ENCODE data around the gene TP53I11.

The TP53I11 gene

GRCh38 chr11:44950031-44950624 is 555 bp downstream of the TP53I11 start:
- H3K27ac ChIP-seq (ENCODE audit: low read depth, low read length), result no peak overlapping the region
- peak overlapping the region; percentile 12 for H3K4ac ChIP-seq (ENCODE audit: low read depth, low read length)
- no peak overlapping the region for H2AK5ac ChIP-seq (ENCODE audit: low read length)
- no peaks in the 10 kb centered on the region for H3K27me3 ChIP-seq (ENCODE audit: insufficient read depth, low read length)
- WGBS (ENCODE audit: extremely low coverage, insufficient coverage, insufficient read length), result no CpG with 5 or more reads among the region's 63 CpGs
- no peaks in the 10 kb centered on the region for H3K36me3 ChIP-seq (ENCODE audit: control insufficient read depth in 1 of 2, insufficient read depth in 2 of 2, low read length in 2 of 2)
- peak overlapping the region; percentile 26 for H2BK120ac ChIP-seq (ENCODE audit: insufficient read depth, low read length, poor library complexity)
- H3K79me1 ChIP-seq (ENCODE audit: low read length), result peaks cover 8% of the 10 kb centered on the region
- peak in 1 of 2 donors; percentile 38 for DNase-seq
- H3K4me3 ChIP-seq (ENCODE audit: low read depth, low read length), result peak overlapping the region; percentile 78
- H3K4me2 ChIP-seq (ENCODE audit: low read length), result peak overlapping the region; percentile 93
- peak overlapping the region; percentile 25 for H2BK12ac ChIP-seq (ENCODE audit: low read length)
- H3K9me3 ChIP-seq (ENCODE audit: insufficient read depth, low read depth, low read length), result no peaks in the 10 kb centered on the region
- peak overlapping the region; percentile 80 for H4K91ac ChIP-seq (ENCODE audit: low read depth, low read length)
- H3K4me1 ChIP-seq (ENCODE audit: control insufficient read depth in 1 of 2, insufficient read depth in 2 of 2, low read length in 2 of 2), result peaks cover 10 to 13% of the 10 kb centered on the region in 2 experiments
- peak overlapping the region; percentile 59 for H3K14ac ChIP-seq (ENCODE audit: low read length)
- H4K8ac ChIP-seq (ENCODE audit: low read depth, low read length), result peak overlapping the region; percentile 72
- no peak overlapping the region for H3K23ac ChIP-seq (ENCODE audit: low read length)
- H2BK5ac ChIP-seq (ENCODE audit: low read depth, low read length, poor library complexity), result no peak overlapping the region
- H2AFZ ChIP-seq (ENCODE audit: insufficient read depth, low read length, poor library complexity), result peak overlapping the region; percentile 15
- peak overlapping the region; percentile 72 for H3K18ac ChIP-seq (ENCODE audit: low read length)
- peaks cover 5% of the 10 kb centered on the region for H3K79me2 ChIP-seq (ENCODE audit: control insufficient read depth, insufficient read depth, low read length, poor library complexity)
- peak overlapping the region; percentile 74 for H4K12ac ChIP-seq (ENCODE audit: low read depth, low read length)
- peak overlapping the region; percentile 65 for H3K9ac ChIP-seq (ENCODE audit: low read length)

DNA sequence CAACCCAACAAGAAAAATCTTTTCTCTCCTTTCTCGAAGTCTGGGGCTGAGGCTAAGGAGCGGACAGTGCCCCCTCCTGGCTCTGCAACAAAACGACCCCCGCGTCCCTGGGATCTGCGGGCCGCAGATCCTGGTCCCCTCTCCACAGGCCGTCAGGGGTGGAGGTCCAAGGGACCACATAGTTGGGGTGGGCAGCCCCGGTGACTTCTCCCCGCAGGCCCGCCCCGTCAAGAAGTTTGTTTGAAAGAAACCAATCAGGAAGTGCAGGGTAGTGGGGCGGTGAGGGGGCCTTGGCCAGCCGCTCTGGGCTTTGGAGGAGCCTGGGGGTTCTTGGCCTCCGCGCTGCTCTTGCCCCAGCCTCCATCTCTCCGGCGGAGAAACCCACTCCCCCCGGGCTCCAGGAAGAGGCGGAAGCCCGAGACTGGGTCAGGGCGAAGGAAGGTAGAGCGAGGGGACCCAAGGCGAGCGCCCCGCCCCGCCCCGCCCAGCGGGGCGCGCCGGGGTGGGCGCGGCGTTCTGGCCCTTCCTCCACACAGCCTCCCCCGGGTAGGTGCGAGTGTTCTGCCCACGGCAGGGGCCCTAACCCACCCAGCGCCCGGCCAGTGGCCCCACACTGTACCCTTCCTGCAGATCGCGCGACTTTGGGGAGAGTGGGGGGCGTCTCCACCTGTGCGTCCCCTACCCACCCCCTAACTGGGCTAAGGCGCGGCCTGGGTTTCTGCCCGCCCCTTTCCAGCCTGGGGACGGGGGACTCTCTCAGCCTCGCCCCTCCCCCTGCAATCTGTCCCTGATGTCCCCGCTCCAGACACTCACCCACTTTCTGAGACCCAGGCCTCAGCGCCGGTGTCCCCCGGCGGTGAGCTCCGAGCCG is 1.3 kb downstream of the TP53I11 start:
- Histone ChIP-seq H3K9me3 (ENCODE audit: insufficient read depth, low read depth, low read length) (no peaks in the 10 kb centered on the region), H4K91ac (ENCODE audit: low read depth, low read length) (no peak overlapping the region), H3K18ac (ENCODE audit: low read length) (no peak overlapping the region), H3K27me3 (ENCODE audit: insufficient read depth, low read length) (no peaks in the 10 kb centered on the region), H3K4me2 (ENCODE audit: low read length) (peak overlapping the region; percentile 93), H3K79me1 (ENCODE audit: low read length) (peaks cover 7% of the 10 kb centered on the region), H3K9ac (ENCODE audit: low read length) (no peak overlapping the region), H4K8ac (ENCODE audit: low read depth, low read length) (no peak overlapping the region), H3K14ac (ENCODE audit: low read length) (no peak overlapping the region), H3K4me1 (ENCODE audit: control insufficient read depth in 1 of 2, insufficient read depth in 2 of 2, low read length in 2 of 2) (peaks cover 5 to 9% of the 10 kb centered on the region in 2 experiments), H3K4me3 (ENCODE audit: low read depth, low read length) (peak overlapping the region; percentile 78), H3K4ac (ENCODE audit: low read depth, low read length) (no peak overlapping the region), H3K23ac (ENCODE audit: low read length) (no peak overlapping the region), H2AFZ (ENCODE audit: insufficient read depth, low read length, poor library complexity) (no peak overlapping the region), H2AK5ac (ENCODE audit: low read length) (no peak overlapping the region), H2BK120ac (ENCODE audit: insufficient read depth, low read length, poor library complexity) (no peak overlapping the region), H3K27ac (ENCODE audit: low read depth, low read length) (no peak overlapping the region), H4K12ac (ENCODE audit: low read depth, low read length) (no peak overlapping the region), H2BK5ac (ENCODE audit: low read depth, low read length, poor library complexity) (no peak overlapping the region), H2BK12ac (ENCODE audit: low read length) (no peak overlapping the region), H3K36me3 (ENCODE audit: control insufficient read depth in 1 of 2, insufficient read depth in 2 of 2, low read length in 2 of 2) (no peaks in the 10 kb centered on the region), H3K79me2 (ENCODE audit: control insufficient read depth, insufficient read depth, low read length, poor library complexity) (peaks cover 5% of the 10 kb centered on the region)
- peak in 1 of 2 donors; percentile 66 for DNase-seq
- WGBS (ENCODE audit: extremely low coverage, insufficient coverage, insufficient read length), result no CpG with 5 or more reads among the region's 57 CpGs

- no peak overlapping the region for H3K4ac ChIP-seq (ENCODE audit: low read depth, low read length)
- no peak overlapping the region for H4K12ac ChIP-seq (ENCODE audit: low read depth, low read length)
- peaks cover 0 to 2% of the 10 kb centered on the region in 2 experiments for H3K36me3 ChIP-seq (ENCODE audit: control insufficient read depth in 1 of 2, insufficient read depth in 2 of 2, low read length in 2 of 2)
- no CpG with 5 or more reads among the region's 3 CpGs for WGBS (ENCODE audit: extremely low coverage, insufficient coverage, insufficient read length)
- H2BK12ac ChIP-seq (ENCODE audit: low read length), result no peak overlapping the region
- H4K91ac ChIP-seq (ENCODE audit: low read depth, low read length), result no peak overlapping the region
- peaks cover 7% of the 10 kb centered on the region for H3K79me1 ChIP-seq (ENCODE audit: low read length)
- H3K4me1 ChIP-seq (ENCODE audit: control insufficient read depth in 1 of 2, insufficient read depth in 2 of 2, low read length in 2 of 2), result peaks cover 2 to 7% of the 10 kb centered on the region in 2 experiments
- H2AFZ ChIP-seq (ENCODE audit: insufficient read depth, low read length, poor library complexity), result no peak overlapping the region
- peaks cover 5% of the 10 kb centered on the region for H3K79me2 ChIP-seq (ENCODE audit: control insufficient read depth, insufficient read depth, low read length, poor library complexity)
- H3K27ac ChIP-seq (ENCODE audit: low read depth, low read length), result no peak overlapping the region
- H4K8ac ChIP-seq (ENCODE audit: low read depth, low read length), result no peak overlapping the region
- no peak overlapping the region for H2BK120ac ChIP-seq (ENCODE audit: insufficient read depth, low read length, poor library complexity)
- H2BK5ac ChIP-seq (ENCODE audit: low read depth, low read length, poor library complexity), result no peak overlapping the region
- no peak overlapping the region for H3K9ac ChIP-seq (ENCODE audit: low read length)
- no peak overlapping the region for H3K4me2 ChIP-seq (ENCODE audit: low read length)
- no peak overlapping the region for H2AK5ac ChIP-seq (ENCODE audit: low read length)
- no peaks in the 10 kb centered on the region for H3K9me3 ChIP-seq (ENCODE audit: insufficient read depth, low read depth, low read length)
- no peak overlapping the region for H3K4me3 ChIP-seq (ENCODE audit: low read depth, low read length)
- peak; percentile 47 to 59 for DNase-seq
- H3K14ac ChIP-seq (ENCODE audit: low read length), result no peak overlapping the region
- H3K27me3 ChIP-seq (ENCODE audit: insufficient read depth, low read length), result no peaks in the 10 kb centered on the region
- H3K18ac ChIP-seq (ENCODE audit: low read length), result no peak overlapping the region
- no peak overlapping the region for H3K23ac ChIP-seq (ENCODE audit: low read length)
These were observed 2.5 kb downstream of the TP53I11 start for GRCh38 chr11:44948155-44948554.

- Histone ChIP-seq H2BK120ac (ENCODE audit: insufficient read depth, low read length, poor library complexity) (no peak overlapping the region), H3K36me3 (ENCODE audit: control insufficient read depth in 1 of 2, insufficient read depth in 2 of 2, low read length in 2 of 2) (peaks cover 0 to 2% of the 10 kb centered on the region in 2 experiments), H4K12ac (ENCODE audit: low read depth, low read length) (no peak overlapping the region), H3K27me3 (ENCODE audit: insufficient read depth, low read length) (no peaks in the 10 kb centered on the region), H3K23ac (ENCODE audit: low read length) (no peak overlapping the region), H3K9ac (ENCODE audit: low read length) (no peak overlapping the region), H3K9me3 (ENCODE audit: insufficient read depth, low read depth, low read length) (peaks cover under 1% of the 10 kb centered on the region), H3K14ac (ENCODE audit: low read length) (no peak overlapping the region), H3K4me2 (ENCODE audit: low read length) (no peak overlapping the region), H3K4me3 (ENCODE audit: low read depth, low read length) (no peak overlapping the region), H2BK5ac (ENCODE audit: low read depth, low read length, poor library complexity) (no peak overlapping the region), H2BK12ac (ENCODE audit: low read length) (no peak overlapping the region), H2AFZ (ENCODE audit: insufficient read depth, low read length, poor library complexity) (no peak overlapping the region), H3K79me1 (ENCODE audit: low read length) (peaks cover 7% of the 10 kb centered on the region), H3K27ac (ENCODE audit: low read depth, low read length) (no peak overlapping the region), H4K91ac (ENCODE audit: low read depth, low read length) (no peak overlapping the region), H3K4me1 (ENCODE audit: control insufficient read depth in 1 of 2, insufficient read depth in 2 of 2, low read length in 2 of 2) (peaks cover 0 to under 1% of the 10 kb centered on the region in 2 experiments), H4K8ac (ENCODE audit: low read depth, low read length) (no peak overlapping the region), H3K18ac (ENCODE audit: low read length) (no peak overlapping the region), H2AK5ac (ENCODE audit: low read length) (no peak overlapping the region), H3K4ac (ENCODE audit: low read depth, low read length) (no peak overlapping the region), H3K79me2 (ENCODE audit: control insufficient read depth, insufficient read depth, low read length, poor library complexity) (peaks cover 5% of the 10 kb centered on the region)
- no CpG with 5 or more reads among the region's 9 CpGs for WGBS (ENCODE audit: extremely low coverage, insufficient coverage, insufficient read length)
- DNase-seq, result peak; percentile 54 to 55
These were observed 3.6 kb downstream of the TP53I11 start for GRCh38 chr11:44947114-44947513.
